CD1c-positive myeloid dendritic cell (primary cell): ENCODE data around the gene KCNMA1.

Source experiments
- DNase-seq: peaks from one replicate; pipeline ENCODE4 v3.0.0-alpha.2; 2016; ENCODE audit errors: extremely low spot score

KCNMA1 gene

DNA sequence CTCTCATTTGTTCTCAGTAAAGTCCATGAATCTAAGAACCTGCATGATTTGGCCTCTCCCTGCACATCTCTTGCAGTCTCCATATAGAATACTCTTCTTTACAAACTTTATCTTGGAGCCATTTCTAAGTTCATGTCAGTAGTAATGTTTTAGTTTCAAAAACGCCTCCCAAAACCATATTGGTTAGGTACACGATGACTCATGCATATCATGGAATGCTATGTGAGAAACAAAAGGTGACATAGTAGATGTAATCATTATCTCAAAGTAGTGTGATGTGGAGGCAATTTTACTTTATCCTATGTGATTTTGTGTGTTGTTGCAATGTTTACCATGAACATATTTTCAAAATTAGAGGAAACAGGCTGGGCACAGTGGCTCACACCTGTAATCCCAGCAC is 520.7 kb downstream of the KCNMA1 start:
- DNase-seq: no peak

DNA sequence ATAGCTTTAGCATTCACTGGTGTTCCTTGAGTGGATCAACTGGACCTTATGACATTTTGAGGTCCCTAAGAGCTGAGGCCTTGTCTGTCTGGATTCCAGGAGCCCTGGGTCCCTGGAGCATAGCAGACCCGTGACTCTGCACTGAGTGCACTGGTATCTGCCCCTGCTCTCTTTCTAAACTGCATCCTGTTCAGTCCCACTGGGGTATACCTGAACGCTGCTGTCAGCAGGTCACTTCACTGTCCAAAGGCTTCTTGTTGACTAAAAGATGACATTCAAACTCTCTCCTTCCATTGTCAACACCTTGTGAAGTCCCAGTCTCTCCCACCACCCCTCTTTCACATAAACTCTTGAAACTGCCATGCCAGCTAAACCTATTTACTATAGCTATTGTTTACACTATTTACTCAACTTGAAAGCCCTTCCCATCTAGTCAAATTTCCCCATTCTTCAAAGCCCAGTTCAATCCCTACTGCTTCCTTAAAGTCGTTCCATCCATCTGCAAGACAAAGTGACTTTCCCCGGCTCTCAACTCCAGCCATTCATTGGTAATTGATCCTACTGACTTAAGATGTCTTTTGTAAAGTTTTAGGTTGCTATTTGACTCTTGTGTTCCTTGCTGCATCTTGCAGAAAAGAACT is 523.3 kb downstream of the KCNMA1 start:
- DNase-seq: no peak

DNA sequence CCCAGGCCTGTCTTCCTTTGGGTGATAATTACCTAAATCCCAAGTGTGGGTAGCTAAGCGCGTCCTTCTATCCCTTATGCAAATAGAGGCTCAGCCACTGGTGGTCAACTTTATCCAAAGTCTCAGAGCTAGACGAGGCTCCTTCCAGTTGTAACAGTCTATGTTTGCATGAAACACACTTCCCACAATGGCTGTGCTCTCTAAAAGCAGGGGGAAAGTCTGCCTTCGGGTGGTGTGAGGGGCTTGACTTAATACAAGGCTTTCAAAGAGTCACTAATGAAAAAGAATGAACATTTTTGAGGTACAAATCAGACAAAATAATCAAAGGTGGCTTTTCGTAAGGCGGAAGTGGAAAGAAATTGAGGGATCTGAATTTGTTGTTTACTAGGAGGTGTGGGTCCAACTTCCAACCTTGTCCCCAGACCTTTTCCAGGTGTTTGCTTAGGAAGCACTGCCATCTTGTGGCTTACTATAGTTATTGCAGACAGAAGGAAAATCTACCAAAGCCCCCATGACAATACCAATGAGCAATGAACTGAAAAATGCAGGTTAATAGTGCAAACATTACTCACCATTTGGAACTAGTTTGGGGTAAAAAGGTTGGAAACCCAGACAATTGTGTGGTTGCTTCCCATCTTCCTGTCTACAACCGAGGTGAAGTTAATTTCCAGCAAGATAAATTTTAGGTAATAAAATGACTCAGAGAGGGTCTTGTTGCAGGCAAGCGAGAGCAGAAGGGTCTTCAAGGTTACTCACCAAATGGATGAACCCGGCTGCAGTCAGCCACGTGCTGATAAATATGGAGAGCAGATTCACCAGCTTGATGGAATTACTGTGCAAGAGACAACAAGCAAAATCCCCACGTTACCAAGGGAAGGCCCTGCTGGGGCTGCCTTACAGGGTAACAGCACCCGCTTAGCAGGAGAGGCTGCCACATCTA is 525.7 kb downstream of the KCNMA1 start:
- DNase-seq: peak; percentile 37

DNA sequence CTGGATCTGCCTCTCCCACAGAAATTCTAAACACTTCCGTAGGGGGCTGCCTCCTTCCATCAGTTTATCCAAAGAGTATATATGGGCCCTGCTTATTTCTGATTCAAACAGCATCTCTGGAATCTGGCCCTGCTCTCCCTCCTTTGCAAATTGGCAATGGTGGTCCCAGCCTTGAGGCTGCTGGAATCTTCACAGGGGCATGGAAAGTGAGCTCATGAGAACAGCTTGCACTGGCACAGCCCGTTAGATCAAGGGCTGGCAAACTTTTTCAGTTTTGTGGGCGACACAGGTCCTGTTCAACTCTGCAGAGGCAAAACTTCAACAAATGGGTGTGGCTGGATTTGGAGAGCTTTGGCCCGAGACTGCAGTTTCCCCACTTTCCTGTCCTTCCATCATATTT is 526.9 kb downstream of the KCNMA1 start:
- DNase-seq: no peak

DNA sequence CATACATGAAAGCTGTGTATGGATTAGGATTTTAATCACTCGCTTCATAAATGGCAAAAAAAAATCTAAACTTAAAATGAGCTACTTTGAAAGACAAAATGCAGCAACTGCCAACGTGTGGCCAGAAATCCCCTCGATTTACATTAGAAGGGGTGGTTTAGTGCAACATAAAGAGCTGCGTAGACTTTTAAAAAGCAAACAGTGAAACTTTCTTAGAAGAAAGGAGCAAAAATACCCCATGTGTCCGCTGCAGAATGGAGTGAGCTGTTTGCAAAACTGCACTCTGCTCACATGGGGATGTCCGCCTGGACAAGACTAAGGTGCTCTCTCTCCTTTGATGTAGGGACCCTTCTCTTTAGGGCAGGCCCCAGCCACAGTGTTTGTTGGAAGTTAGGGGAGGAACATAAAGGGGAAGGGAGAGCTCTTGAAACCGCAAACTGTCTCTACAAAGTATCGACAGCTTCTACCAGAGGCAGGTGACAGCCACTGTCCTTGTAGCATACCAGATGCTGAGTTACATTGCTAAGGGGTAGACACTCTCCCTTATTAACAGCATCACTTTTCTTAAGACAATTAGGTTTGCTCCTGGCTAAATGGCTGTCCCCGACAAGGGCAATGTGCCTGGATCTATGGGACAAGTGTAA is 528.1 kb downstream of the KCNMA1 start:
- no peak for DNase-seq

DNA sequence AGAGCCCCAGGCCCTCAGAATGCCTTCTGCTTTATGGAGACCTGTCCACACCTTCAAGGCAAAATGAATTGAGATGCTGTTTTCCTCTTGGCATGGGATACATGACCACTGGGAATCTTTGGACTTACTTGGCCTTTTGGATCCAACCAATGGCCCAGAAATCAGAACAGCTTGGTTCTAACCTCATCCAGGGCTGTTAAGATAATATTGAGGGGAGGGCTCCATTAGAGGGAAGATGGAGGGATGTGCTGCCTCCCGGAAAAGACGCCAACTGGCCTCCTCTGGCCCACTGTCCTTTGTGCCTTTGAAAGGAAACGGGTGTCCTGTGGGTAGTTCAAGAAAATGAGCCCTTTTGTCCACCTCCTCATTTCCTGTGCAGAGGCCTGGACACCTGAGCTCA is 530.9 kb downstream of the KCNMA1 start:
- DNase-seq: no peak

DNA sequence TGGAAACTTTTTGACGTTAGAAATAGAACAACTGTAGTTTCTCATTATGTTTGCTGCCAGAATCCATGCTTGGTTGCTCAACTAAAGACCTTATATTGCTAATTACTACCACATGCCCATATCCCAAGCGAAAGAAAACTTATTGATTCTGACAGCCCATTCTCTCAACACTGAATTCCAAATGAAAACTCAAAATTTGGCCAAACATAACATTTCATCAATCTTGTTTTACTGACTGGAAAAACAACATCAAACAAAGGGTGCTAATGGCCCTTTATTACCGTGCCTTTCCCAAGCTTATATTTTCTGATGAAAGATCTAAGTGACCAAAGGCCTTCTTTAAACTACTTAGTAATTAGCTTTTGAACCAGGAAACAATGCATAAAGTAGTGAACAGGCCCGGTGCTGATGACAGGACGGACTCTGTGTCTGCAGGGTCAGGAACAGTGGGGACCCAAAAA is 531.8 kb downstream of the KCNMA1 start:
- no peak for DNase-seq

DNA sequence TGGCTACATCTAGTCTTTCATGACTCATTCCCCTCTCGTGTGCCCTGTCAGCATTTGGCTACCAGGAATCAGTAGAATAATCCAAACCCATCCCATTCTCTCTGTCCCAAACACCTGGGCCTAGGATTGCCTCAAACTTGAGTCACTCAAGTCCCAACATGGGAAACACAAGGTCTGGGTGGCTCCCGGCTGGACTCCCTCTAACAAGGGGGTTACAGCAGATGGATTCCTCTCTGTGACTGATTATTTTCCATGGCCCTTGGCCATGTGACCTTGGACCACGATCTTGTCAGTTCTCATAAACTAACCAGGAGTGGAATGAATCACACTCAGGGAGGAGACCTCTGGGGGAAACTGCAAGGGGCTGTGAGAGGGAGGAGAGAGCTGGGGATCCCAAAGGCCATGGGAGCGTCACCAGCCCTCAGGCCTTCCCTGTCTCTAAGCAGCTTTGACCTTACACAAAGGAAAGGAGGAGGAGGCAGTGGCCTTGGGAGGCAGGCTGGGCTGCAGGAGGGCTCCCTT is 533.1 kb downstream of the KCNMA1 start:
- no peak for DNase-seq

DNA sequence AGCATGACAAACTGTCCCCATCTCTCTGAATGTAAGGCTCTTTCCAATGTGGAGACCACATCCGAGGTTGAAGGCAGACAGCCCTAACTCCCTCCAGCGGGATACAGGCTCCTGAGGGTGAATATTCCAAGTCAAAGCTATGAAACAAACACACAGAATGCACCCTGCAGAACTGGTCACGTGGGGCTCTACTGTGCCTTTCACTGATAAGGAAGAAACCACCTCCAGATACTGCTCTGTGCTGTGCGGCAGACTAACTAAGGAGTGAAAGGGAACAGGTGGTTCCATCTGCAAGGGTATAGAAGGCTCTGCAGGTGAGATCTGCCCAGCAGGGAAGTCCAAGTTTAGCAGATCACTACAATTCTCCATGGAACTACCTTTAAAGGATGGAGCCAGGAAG is 534.4 kb downstream of the KCNMA1 start:
- no peak for DNase-seq

DNA sequence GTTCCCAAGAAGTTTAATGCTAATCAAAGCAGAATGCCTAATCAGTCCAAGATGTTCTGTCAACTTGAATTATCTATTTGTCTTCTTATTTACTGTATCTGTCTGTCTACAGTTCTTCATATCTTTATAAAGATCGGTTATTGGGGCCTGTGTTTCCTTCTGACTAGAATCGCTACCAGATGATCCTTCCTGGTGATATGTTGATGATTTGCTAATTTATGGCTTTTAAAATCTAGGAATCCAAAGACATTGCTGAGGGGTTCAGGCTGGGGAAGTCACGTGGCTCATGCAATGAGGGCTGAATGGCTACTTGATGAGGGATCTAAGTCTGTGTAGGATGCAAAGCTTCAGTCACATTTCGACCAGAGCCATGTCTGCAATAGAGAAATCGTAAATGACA is 536.3 kb downstream of the KCNMA1 start:
- DNase-seq: no peak

DNA sequence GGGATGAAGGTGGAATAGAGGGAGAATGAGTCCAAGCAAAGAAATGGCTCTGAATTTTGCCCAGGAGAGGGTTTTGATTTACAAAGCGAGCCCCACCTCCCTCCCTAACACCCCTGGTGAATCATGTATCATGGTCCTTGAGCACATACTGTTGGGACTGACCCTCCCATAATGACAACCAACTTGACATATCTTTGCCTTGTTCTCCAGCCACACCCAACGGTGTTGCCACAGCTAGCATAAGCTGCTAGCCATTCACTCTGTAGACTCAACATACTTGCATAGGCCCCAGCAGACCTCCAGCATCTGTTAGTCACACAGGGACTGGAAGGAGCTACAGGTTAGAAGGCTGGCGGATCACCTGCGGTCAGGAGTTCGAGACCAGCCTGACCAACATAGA is 538.5 kb downstream of the KCNMA1 start:
- DNase-seq: no peak

DNA sequence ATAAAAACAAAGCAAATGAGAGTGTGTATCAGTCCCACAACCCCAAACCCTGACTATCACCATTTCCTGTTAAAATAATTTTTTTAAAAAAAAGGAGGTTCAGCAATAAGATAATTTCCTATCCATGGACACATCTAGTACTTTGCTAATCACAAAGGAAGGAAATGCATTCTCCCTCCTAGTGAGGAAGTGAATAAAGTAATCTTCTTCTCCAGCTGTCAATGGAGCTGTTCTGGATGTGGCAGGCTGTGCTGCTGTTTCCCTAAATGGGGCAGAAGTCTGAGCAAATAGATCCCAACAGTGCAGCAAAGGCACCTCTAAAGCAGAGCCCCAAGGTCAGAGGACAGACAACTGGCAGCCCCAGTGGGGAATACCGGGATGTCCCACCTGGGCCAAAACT is 540.0 kb downstream of the KCNMA1 start:
- DNase-seq: no peak

DNA sequence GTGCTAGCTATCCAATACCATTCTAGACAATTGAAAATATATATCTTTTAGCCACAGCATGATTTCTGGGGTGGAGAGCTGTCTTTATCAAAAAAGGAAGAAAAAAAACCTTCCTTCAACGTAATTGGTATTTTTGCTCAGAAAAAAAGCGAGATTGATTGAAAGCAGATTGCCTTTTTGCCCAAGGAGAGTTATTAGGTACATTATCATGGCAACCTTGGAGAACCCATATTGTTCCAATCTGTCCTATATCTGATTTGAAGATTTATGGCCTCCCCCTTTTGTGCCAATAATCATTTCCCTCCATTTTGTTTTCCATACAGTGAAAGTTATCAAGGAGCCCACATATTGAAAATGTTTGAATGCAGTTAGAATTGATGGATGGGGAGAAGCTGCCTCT is 544.5 kb downstream of the KCNMA1 start:
- DNase-seq: no peak

DNA sequence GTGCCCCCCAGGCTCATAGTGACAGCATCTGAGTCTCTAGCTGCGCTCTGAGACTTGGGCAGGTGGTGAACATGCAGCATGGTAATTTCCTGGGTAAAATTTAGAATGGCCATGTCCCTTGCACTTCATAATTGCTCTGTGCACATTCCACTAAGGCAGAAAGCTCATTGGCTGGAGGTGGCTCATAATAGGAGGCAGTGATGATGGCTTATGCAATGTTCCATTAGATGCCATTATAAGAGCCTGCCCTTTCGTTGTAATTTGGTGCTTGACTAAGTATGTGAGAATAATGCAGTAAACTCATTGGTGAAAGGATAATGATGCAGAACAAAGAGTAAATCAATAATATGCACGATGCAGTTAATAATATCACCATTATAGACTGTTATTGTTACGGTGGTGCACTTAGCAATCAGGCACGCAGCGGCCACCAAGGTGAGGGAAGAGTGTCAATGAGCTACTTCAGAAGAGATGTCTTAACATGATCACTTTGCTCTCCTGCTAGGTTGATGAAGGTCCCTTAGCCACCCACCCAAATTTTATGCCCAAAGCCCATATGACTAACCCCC is 545.9 kb downstream of the KCNMA1 start:
- DNase-seq: no peak

DNA sequence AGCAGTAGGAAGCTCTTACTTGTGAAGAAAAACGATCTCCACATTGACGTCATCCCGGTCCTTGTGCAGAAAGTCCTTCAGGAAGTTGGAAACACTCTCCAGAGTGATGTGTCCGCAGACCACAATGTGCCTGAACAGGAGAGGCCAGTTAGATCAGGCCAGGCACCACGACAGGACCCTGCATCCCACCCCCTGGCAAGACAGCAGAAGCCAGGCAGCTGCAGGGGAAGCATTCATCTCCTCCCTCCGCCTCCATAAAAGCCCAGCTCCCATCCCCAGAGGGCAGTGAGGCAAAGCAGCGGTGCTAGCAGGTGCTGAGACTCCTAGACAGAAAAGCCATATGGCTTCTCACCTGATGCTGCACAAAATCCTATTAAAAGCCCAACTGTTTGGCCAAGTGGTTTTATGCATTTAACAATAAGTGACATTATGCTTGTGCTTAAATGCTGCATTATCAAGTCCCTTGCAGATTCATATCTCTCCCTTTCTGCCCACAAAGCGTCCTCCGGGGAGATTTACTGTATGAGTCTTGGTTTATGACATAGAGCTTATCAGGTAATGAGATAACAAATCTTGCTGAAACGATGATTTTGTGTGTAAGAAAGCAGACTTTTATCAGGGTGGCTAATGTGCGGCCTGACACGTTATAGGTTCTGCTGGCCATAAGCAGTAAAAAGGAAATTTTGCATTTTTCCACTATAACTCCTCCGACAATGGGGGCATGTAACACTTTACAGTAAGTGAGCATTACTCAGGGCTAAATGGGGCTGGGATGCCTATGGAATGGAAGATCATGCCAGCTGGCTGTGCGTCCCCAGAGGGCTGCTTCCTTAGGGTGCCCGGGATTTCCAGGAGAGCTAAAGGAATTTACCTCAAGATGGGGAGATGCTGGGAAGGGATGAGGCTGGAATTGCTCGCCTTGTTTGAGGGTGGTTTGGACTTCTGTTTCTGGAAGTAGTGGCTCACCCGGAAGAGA is 546.9 kb downstream of the KCNMA1 start:
- no peak for DNase-seq

DNA sequence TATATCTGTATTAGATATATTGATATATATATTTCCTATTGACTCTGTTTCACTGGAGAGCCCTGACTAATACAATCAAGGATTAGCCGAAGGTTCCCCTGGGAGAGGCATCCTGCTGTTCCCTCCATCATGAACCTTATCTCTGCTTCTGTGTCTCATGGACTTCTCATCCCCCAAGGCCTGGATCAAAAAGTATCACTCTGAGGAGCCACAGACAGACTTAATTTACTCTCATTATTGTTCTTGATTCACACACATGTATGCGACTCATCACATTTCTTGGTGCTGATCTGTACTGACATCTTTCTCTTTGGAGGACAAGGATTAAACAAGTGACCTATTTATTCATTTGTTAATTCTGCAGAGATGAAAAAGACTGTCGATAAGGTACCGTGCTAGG is 550.2 kb downstream of the KCNMA1 start:
- DNase-seq: no peak

DNA sequence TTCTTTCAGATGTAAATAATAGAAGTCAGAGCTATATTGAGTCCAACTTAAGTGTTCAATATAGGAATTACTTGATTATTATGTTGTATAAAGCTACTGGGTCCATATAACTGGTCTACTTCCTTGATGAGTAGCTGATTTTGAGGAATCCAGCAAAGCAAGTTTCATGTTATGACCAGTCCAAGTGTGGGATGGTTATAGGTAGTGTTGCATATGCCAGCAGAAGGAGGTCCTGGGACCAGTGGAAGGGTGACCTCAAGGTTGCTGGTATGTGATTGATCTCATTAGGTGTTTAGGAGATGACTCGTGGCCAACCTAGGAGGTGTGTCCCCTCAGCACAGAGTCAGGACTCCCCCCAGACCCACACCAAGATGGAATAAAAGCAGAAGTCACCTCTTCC is 551.5 kb downstream of the KCNMA1 start:
- no peak for DNase-seq

DNA sequence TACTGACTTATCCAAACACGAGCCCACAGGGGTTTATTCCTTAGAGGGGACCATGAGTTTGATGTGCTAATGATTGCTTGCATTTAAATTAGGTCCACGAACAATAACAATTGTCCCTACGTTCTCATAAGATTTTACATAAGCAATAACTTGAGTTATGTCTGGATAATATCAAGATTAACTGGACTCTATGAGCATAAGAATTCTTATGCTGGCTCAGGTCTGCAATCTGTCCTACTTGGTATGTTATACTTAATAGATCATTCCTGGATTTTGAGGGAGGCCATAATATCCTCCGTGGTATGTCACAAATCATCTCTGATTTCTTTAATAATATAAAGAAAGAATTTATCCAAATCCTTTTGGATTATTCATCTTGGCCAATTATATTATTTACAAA is 552.3 kb downstream of the KCNMA1 start:
- no peak for DNase-seq

DNA sequence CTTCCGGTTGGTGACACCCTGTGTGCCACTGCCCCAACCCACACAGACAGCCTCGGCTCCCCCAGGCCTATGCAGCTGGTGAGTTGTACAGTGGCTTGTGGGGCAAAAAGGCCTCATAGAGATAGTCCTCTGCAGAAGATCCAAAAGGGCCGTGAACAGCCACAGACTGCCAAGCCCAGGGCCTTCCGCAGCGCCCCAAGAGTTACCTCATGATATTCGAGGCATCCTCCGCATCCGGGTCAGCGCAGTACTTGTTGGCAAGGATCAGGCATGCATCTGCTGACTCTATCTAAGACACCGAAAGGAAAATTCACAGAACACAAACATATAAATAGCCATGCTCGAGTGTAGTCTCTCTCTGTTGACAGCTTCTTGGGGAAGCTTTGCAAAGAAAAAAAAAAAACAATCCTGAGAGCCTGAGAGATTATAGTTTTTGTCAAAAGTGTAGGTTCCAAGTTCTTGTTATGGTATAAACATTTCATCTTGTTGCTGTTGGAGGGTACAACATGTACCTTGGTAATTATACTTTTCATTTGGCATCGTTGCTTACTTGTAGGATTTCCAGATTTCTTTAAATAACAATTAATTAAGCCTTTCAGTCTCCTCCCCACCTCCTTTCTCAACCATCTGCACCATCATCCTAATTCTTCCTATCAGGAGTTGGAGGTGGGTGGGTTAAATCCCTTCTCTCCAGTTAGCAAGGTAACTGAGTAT is 553.0 kb downstream of the KCNMA1 start:
- DNase-seq: no peak

DNA sequence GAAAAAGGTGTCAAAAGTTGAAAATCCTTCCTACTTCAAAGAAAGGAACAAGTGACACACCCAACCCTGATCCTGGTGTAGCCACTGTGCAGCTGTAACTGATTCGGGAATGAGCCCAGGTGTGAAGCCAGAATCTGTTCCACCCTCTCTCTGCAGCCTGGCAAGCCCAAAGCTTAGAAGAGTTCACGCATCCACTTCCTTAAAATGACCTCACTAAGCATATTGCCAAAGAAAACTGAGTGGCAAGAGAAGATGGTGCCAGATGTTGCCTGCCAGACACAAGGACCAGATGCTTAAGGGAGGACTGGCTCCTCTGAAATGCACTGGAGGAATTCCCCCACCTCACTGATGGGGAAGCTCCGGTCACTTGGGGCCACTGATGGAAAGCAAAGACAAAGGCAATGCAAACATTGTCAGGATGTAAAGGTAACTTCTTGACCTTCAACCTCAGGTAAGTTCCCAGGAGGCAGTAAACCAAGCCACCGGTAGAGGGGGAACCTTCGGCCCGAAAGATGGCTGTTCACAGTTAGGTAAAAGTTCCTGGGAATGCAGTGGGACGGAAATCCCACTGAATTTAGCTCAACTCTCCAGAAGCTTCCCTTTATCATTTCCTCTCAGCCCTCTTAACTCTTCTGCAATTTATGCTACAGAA is 554.9 kb downstream of the KCNMA1 start:
- DNase-seq: peak; percentile 21
